ENCODE results near the gene FANCD2. TPM values are rescaled to one million over a fixed set of nuclear protein-coding genes. Genes with fewer than 3 reads are reported as not detected.
"Not testable (repeated sequence)": the region's sequence is repeated elsewhere in the genome, so short reads cannot be mapped to it uniquely, and the experiment has no call there.

FANCD2 gene
- total RNA-seq, 2 donors from 2014 or later: 6.9 to 31.1 TPM

DNA sequence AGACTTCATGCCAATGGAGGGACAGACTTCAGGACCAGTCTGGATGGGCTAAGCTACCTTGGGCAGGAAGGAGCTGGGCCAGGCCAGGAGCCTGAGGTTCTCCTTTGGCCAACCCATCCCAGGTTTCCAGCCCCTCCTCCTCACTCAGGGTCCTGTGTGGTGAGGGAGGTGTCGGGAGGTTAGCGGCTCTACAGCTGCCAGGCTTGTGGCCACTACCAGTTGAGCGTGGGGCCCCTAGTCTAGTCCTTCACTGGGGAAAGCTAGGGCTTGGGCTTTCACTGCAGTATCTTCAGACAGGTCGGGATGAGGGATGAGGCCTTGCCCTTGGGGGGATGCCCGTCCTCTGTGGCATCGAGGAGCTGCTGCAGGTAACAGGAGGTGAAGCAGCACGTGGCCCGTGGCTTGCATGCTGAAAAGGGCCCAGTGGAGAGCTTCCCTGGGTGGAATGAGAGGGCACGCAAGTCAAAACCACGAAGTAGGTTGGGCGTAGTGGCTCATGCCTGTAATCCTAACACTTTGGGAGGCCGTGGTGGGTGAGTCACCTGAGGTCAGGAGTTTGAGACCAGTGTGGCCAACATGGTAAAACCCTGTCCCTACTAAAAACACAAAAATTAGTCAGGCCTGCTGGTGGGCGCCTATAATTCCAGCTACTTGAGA, 8.5 kb upstream of the FANCD2 start:
- TF ChIP-seq, protein P1, sequence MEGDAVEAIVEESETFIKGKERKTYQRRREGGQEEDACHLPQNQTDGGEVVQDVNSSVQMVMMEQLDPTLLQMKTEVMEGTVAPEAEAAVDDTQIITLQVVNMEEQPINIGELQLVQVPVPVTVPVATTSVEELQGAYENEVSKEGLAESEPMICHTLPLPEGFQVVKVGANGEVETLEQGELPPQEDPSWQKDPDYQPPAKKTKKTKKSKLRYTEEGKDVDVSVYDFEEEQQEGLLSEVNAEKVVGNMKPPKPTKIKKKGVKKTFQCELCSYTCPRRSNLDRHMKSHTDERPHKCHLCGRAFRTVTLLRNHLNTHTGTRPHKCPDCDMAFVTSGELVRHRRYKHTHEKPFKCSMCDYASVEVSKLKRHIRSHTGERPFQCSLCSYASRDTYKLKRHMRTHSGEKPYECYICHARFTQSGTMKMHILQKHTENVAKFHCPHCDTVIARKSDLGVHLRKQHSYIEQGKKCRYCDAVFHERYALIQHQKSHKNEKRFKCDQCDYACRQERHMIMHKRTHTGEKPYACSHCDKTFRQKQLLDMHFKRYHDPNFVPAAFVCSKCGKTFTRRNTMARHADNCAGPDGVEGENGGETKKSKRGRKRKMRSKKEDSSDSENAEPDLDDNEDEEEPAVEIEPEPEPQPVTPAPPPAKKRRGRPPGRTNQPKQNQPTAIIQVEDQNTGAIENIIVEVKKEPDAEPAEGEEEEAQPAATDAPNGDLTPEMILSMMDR (IDR thresholded peaks at IDR 0.05): no peak
- Histone ChIP-seq H3K4me1 (no peaks in the 10 kb centered on the region), H3K9me3 (no peaks in the 10 kb centered on the region), H3K4me3 (no peak overlapping the region), H3K27me3 (no peaks in the 10 kb centered on the region), H3K27ac (no peak overlapping the region), H3K9ac (ENCODE audit: low read depth in 2 of 2, low read length in 2 of 2) (no peak overlapping the region), H3K36me3 (peaks cover 3% of the 10 kb centered on the region)
- DNase-seq: no peak
- intact Hi-C loops (cut with DNase I): no loop called here

DNA sequence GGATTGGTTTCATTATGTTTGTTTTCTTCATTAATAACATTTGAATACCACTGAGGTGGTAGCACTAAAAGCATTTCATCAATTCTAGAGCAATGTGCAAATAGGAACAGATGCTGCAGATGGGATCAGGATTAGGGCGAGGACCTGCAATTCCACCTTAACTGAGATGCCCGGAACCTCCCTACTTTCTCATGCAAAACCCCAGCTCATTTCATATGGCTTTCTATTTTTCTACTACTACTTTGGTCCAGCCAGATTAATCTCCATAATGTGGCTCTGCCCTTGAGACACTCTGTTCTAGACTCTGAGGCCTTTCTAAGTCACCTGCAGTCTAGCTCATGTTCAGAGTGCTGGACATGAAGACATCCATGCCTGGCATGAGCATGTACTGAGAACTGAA, 7.4 kb upstream of the FANCD2 start:
- intact Hi-C loops (cut with DNase I); H3K9ac ChIP-seq (ENCODE audit: low read depth in 2 of 2, low read length in 2 of 2); H3K27ac ChIP-seq; H3K4me1 ChIP-seq; DNase-seq; H3K36me3 ChIP-seq; H3K27me3 ChIP-seq; H3K9me3 ChIP-seq; H3K4me3 ChIP-seq: not testable (repeated sequence)

DNA sequence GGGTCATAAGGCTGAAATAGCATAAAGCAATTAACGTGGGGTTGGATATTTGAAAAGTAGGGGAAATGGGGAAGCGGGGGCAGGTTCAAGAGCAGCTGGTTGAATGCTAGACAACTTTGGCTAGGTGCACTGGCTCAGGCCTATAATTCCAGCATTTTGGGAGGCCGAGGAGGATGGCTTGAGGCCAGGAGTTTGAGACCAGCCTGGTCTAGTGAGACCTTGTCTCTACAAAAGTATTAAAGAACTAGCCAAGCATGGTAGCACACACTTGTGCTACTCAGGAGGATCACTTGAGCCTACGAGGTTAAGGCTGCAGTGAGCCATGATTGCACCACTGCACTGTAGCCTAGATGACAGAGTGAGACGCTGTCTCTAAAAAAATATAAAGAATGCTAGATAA, 6.9 kb upstream of the FANCD2 start:
- Histone ChIP-seq H3K27me3 (no peaks in the 10 kb centered on the region), H3K4me3 (no peak overlapping the region), H3K9me3 (no peaks in the 10 kb centered on the region), H3K36me3 (peaks cover 6% of the 10 kb centered on the region), H3K4me1 (no peaks in the 10 kb centered on the region), H3K27ac (no peak overlapping the region), H3K9ac (ENCODE audit: low read depth in 2 of 2, low read length in 2 of 2) (no peak overlapping the region)
- DNase-seq: no peak
- intact Hi-C loops (cut with DNase I): no loop called here
- TF ChIP-seq, protein P1 (IDR thresholded peaks at IDR 0.05): no peak

DNA sequence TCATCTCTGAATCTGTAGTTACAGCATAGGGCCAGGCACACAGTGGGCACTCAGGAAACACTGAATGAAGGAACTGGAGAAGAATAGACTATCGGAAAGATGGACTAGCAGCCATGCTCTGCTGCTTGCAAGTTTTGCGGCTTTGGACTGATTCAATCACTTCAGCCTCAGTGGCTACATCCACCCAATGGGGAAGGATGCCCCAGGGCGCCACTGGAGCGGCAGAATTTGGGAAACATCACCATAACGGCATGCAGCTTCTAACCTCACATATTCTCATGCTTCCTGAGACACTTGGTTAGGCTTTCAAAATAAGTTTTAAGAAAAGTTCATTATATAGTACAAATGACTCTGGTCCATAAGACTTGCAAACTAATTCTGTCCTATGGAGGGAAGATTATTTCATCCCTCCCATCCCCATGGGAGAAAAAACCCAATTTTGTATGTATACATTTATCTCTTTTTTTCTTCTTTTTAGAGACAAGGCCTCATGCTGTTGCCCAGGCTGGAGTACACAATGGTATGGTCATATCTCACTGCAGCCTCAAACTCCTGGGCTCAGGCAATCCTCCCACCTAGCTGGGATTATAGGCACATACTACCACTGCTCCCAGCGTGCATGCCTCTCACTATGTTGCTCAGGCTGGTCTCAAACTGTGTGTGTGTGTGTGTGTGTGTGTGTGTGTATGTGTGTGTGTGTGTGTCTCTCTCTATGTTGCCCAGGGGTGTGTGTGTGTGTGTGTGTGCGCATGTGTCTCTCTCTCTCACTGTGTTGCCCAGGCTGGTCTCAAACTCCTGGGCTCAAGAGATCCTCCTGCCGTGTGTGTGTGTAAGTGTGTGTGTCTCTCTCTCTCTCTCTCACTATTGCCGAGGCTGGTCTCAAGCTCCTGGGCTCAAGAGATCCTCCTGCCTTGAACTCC, 4.1 kb upstream of the FANCD2 start:
- TF ChIP-seq, protein P1 (IDR thresholded peaks at IDR 0.05): no peak
- Histone ChIP-seq H3K9ac (ENCODE audit: low read depth in 2 of 2, low read length in 2 of 2) (no peak overlapping the region), H3K9me3 (no peaks in the 10 kb centered on the region), H3K27ac (no peak overlapping the region), H3K27me3 (no peaks in the 10 kb centered on the region), H3K4me1 (peaks cover 9% of the 10 kb centered on the region), H3K4me3 (no peak overlapping the region), H3K36me3 (peaks cover 6% of the 10 kb centered on the region)
- DNase-seq: no peak
- intact Hi-C loops (cut with DNase I): no loop called here

DNA sequence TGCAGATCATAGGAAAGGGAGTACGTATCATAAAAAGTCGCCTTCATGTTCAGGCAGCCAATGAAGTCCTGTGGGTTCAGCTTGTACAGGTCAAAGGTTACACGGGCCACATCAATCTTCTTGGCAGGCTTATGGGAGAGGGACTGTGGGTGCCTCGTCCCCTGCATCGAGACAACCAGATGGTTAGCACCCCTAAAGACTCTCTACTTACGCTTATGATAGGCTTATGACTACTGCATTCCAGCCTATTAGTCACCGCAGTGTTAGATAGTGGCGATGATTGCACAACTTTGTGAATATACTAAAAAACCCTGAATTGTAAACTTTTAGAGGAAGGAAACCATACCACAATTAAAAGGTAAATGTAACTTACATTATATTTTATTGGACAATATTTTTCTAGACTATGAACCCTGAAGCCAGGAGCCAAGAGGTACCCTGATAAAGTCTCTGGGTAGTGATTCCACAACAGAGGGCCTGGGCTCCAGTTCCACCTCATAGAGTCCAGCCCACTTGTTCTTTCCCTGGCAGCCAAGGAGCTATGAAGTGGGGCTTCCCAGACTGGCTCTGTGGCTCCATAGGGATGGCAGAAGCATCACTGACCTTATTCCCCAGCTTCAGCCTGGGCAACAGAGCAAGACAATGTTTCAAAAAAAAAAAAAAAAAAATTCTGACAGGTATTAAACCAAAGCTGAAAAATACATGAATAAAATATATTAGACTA, 2.5 kb upstream of the FANCD2 start:
- H3K9ac ChIP-seq (ENCODE audit: low read depth in 2 of 2, low read length in 2 of 2): no peak overlapping the region
- TF ChIP-seq, protein P1 (IDR thresholded peaks at IDR 0.05): no peak
- intact Hi-C loops (cut with DNase I): no loop called here
- H3K27ac ChIP-seq: no peak overlapping the region
- H3K4me3 ChIP-seq: no peak overlapping the region
- no peaks in the 10 kb centered on the region for H3K27me3 ChIP-seq
- peaks cover 10% of the 10 kb centered on the region for H3K4me1 ChIP-seq
- no peak for DNase-seq
- peaks cover 6% of the 10 kb centered on the region for H3K36me3 ChIP-seq
- no peaks in the 10 kb centered on the region for H3K9me3 ChIP-seq
